Measurements from ENCODE around the gene GLIS1. TPM values are rescaled to one million over a fixed set of nuclear protein-coding genes. Genes with fewer than 3 reads are reported as not detected.

The GLIS1 gene
- total RNA-seq, 1 experiment from 2014 or later = 0.13 TPM

DNA sequence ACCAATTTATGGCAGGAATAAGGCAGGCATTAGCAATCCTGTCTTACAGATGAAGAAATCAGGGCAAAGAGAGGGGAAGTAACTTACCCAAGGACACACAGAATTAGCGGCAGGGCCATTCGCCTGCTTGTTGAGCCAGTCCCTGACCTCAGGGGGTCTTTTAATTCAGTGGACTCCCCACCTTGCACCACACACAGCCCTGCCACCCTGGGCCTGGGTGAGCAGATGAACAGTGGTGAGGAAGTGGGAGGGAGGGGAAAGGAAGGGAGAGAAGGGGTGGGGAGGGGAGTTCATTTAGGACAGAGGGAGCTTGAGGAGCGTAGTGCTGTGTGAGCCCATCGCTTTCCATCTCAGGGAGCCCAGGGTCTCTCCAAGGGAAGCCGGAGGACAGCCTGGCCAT is 34.7 kb downstream of the GLIS1 start:
- CTCF ChIA-PET = no interaction called here
- intact Hi-C loops (cut with micrococcal nuclease; ENCODE audit: unreplicated experiment) = no loop called here
- no peaks in the 10 kb centered on the region for H3K4me1 ChIP-seq (ENCODE audit: insufficient read depth, low read length, poor library complexity, severe bottlenecking)
- no peak for DNase-seq (ENCODE audit: low spot score)
- H3K27me3 ChIP-seq (replicated peaks; ENCODE audit: insufficient read depth, low read depth, low read length, poor library complexity) = no peaks in the 10 kb centered on the region
- POLR2A ChIA-PET (ENCODE audit: low non-redundant PET) = no interaction called here
- H3K9me3 ChIP-seq (ENCODE audit: low read depth, low read length, poor library complexity, severe bottlenecking) = no peaks in the 10 kb centered on the region
- no peak overlapping the region for H3K27ac ChIP-seq (ENCODE audit: low read depth, low read length, poor library complexity, severe bottlenecking)
- BruUV-seq (replicated peaks) = no TSS peak
- no peaks in the 10 kb centered on the region for H3K36me3 ChIP-seq (ENCODE audit: insufficient read depth, low read length, poor library complexity, severe bottlenecking)
- no peak overlapping the region for H3K4me3 ChIP-seq (ENCODE audit: low read depth, low read length, poor library complexity, severe bottlenecking)
- TF ChIP-seq EZH2 (IDR thresholded peaks at IDR 0.05; ENCODE audit: borderline replicate concordance, low read depth, low read length, poor library complexity, severe bottlenecking) = no peak
- TF ChIP-seq, protein P1, sequence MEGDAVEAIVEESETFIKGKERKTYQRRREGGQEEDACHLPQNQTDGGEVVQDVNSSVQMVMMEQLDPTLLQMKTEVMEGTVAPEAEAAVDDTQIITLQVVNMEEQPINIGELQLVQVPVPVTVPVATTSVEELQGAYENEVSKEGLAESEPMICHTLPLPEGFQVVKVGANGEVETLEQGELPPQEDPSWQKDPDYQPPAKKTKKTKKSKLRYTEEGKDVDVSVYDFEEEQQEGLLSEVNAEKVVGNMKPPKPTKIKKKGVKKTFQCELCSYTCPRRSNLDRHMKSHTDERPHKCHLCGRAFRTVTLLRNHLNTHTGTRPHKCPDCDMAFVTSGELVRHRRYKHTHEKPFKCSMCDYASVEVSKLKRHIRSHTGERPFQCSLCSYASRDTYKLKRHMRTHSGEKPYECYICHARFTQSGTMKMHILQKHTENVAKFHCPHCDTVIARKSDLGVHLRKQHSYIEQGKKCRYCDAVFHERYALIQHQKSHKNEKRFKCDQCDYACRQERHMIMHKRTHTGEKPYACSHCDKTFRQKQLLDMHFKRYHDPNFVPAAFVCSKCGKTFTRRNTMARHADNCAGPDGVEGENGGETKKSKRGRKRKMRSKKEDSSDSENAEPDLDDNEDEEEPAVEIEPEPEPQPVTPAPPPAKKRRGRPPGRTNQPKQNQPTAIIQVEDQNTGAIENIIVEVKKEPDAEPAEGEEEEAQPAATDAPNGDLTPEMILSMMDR (conservative IDR thresholded peaks at IDR 0.05; ENCODE audit: low read depth, low read length) = no peak

DNA sequence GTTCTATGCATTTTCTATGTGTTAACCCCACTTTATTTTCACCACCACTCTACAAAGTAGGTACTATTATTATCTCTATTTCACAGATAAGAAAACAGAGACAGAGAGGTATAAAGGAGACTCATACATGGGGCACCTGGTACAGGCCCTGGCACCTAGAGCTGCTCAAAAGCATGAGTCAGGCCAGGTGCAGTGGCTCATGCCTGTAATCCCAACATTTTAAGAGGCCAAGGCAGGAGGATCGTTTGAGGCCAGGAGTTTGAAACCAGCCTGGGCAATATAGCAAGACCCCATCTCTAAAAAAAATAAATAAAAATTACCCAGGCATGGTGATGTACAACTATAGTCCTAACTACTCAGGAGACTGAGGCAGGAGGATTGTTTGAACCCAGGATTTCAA is 35.8 kb downstream of the GLIS1 start:
- Histone ChIP-seq H3K27me3 (replicated peaks; ENCODE audit: insufficient read depth, low read depth, low read length, poor library complexity) (no peaks in the 10 kb centered on the region), H3K9me3 (ENCODE audit: low read depth, low read length, poor library complexity, severe bottlenecking) (no peaks in the 10 kb centered on the region), H3K27ac (ENCODE audit: low read depth, low read length, poor library complexity, severe bottlenecking) (no peak overlapping the region), H3K36me3 (ENCODE audit: insufficient read depth, low read length, poor library complexity, severe bottlenecking) (no peaks in the 10 kb centered on the region), H3K4me3 (ENCODE audit: low read depth, low read length, poor library complexity, severe bottlenecking) (no peak overlapping the region), H3K4me1 (ENCODE audit: insufficient read depth, low read length, poor library complexity, severe bottlenecking) (no peaks in the 10 kb centered on the region)
- TF ChIP-seq, protein P1 (conservative IDR thresholded peaks at IDR 0.05; ENCODE audit: low read depth, low read length) = no peak
- TF ChIP-seq EZH2 (IDR thresholded peaks at IDR 0.05; ENCODE audit: borderline replicate concordance, low read depth, low read length, poor library complexity, severe bottlenecking) = no peak
- intact Hi-C loops (cut with micrococcal nuclease; ENCODE audit: unreplicated experiment) = no loop called here
- POLR2A ChIA-PET (ENCODE audit: low non-redundant PET) = interaction anchor here (0.6 kb wide), 1 partner anchor 193 kb away, joined by 25 read pairs; no protein-coding TSS in a partner anchor
- DNase-seq (ENCODE audit: low spot score) = no peak
- CTCF ChIA-PET = no interaction called here
- no TSS peak for BruUV-seq (replicated peaks)

DNA sequence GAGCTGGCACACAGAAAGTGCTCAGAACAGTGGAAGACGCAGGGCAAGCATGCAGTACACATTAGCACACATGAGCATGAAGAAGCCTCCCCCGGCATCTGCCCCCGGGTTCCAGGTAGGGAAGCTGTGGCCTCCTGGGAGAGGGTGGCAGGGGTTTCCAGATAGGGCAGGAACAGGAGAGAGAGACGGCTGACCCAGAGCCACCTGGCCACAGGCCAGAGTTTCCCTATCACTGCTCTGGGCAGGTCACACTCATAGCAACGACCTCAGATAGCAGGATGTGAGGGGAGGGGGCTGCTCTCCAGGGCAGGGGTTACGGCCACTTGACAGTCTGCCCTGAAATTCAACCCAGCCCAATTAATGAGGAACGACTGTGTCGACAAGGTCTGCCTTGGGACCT is 36.6 kb downstream of the GLIS1 start:
- Histone ChIP-seq H3K4me1 (ENCODE audit: insufficient read depth, low read length, poor library complexity, severe bottlenecking) (no peaks in the 10 kb centered on the region), H3K27me3 (replicated peaks; ENCODE audit: insufficient read depth, low read depth, low read length, poor library complexity) (no peaks in the 10 kb centered on the region), H3K4me3 (ENCODE audit: low read depth, low read length, poor library complexity, severe bottlenecking) (no peak overlapping the region), H3K9me3 (ENCODE audit: low read depth, low read length, poor library complexity, severe bottlenecking) (no peaks in the 10 kb centered on the region), H3K36me3 (ENCODE audit: insufficient read depth, low read length, poor library complexity, severe bottlenecking) (no peaks in the 10 kb centered on the region), H3K27ac (ENCODE audit: low read depth, low read length, poor library complexity, severe bottlenecking) (no peak overlapping the region)
- CTCF ChIA-PET = no interaction called here
- TF ChIP-seq, protein P1 (conservative IDR thresholded peaks at IDR 0.05; ENCODE audit: low read depth, low read length) = no peak
- TF ChIP-seq EZH2 (IDR thresholded peaks at IDR 0.05; ENCODE audit: borderline replicate concordance, low read depth, low read length, poor library complexity, severe bottlenecking) = no peak
- BruUV-seq (replicated peaks) = no TSS peak
- intact Hi-C loops (cut with micrococcal nuclease; ENCODE audit: unreplicated experiment) = no loop called here
- DNase-seq (ENCODE audit: low spot score) = no peak
- POLR2A ChIA-PET (ENCODE audit: low non-redundant PET) = no interaction called here

Measured in A673 (cell line).